Natural killer cell (primary cell): Measurements from ENCODE around the gene FANK1. TPM values are rescaled to one million over a fixed set of nuclear protein-coding genes. Genes with fewer than 3 reads are reported as not detected.
"Not testable (repeated sequence)": the region's sequence is repeated elsewhere in the genome, so short reads cannot be mapped to it uniquely, and the experiment has no call there.

Experiments used
- ATAC-seq, 3 donors: fragments of 150-1000 bp in 2 of 3; fragments of 200-7000 bp in 1 of 3; cut with Tn5 transposase; 1 replicate in 1 of 3; 2 replicates in 2 of 3; pipeline ENCODE4 v1.10.0; 2021; ENCODE audit warnings: mild to moderate bottlenecking in 2 of 3, moderate library complexity in 2 of 3
- DNase-seq, 2 donors: peaks; one replicate each; pipeline versions ENCODE4 v3.0.0 to v3.0.0-alpha.2; 2013 to 2021; ENCODE audit warnings: mixed read lengths in 1 of 2
- H3K27ac ChIP-seq: one replicate; pipeline ENCODE4 v1.5.1; 2013; ENCODE audit warnings: mild to moderate bottlenecking, low read length
- H3K27me3 ChIP-seq: one replicate; pipeline ENCODE4 v1.6.1; 2013; ENCODE audit warnings: low read length; ENCODE audit not compliant: control insufficient read depth, insufficient read depth
- H3K36me3 ChIP-seq: one replicate; pipeline ENCODE4 v1.6.1; 2013; ENCODE audit warnings: low read length; ENCODE audit not compliant: control insufficient read depth, insufficient read depth
- H3K4me1 ChIP-seq: one replicate; pipeline ENCODE4 v1.6.1; 2013; ENCODE audit warnings: low read length; ENCODE audit not compliant: control insufficient read depth, insufficient read depth
- H3K4me3 ChIP-seq: one replicate; pipeline ENCODE4 v1.5.1; 2013; ENCODE audit warnings: low read length
- H3K9me3 ChIP-seq: one replicate; pipeline ENCODE4 v1.6.1; 2013; ENCODE audit warnings: low read length; ENCODE audit not compliant: control insufficient read depth, insufficient read depth
- H3K27ac Mint-ChIP-seq, 2 donors: one replicate each; pipeline ENCODE4 v1.8.0; 2022; ENCODE audit warnings: mild to moderate bottlenecking in 2 of 2, mixed read lengths in 2 of 2, moderate library complexity in 1 of 2
- H3K27me3 Mint-ChIP-seq, 2 donors: one replicate each; pipeline ENCODE4 v1.8.0; 2022; ENCODE audit warnings: low read depth in 2 of 2, mixed read lengths in 2 of 2
- H3K36me3 Mint-ChIP-seq: one replicate; pipeline ENCODE4 v1.8.0; 2022; ENCODE audit warnings: mixed read lengths
- H3K4me1 Mint-ChIP-seq, 2 donors: one replicate each; pipeline ENCODE4 v1.8.0; 2022; ENCODE audit warnings: mixed read lengths in 2 of 2
- H3K4me3 Mint-ChIP-seq: one replicate; pipeline ENCODE4 v1.8.0; 2022; ENCODE audit warnings: mild to moderate bottlenecking, moderate library complexity, mixed read lengths
- H3K9me3 Mint-ChIP-seq, 2 donors: one replicate each; pipeline ENCODE4 v1.8.0; 2022; ENCODE audit warnings: mixed read lengths in 2 of 2
- CTCF ChIP-seq: fragments of 200-600 bp; IDR thresholded peaks from one replicate; pipeline ENCODE4 v1.8.0; 2022; ENCODE audit warnings: antibody characterized with exemption
- WGBS: methylation state at CpG from one replicate; pipeline ENCODE4 v1.1.7; 2013; ENCODE audit warnings: missing lambda C conversion rate; ENCODE audit not compliant: insufficient coverage; 5-methylcytosine and 5-hydroxymethylcytosine counted together
- intact Hi-C: fragments of 100-400 bp; cut with micrococcal nuclease; formaldehyde crosslinking; loops from one replicate; pipeline ENCODE4 v1.14.2; 2022
- total RNA-seq, 4 donors: library from RNA; stranded (reverse); fragments of 120-200 nt in 1 of 4; gene quantifications; one replicate each; pipeline versions ENCODE4 v1.2.3 to v1.2.4, GENCODE V29; 2013 to 2022

The FANK1 gene
- total RNA-seq, 3 donors from 2014 or later (not counting 1 experiment from before 2014, with no cell fraction given), result not detected

GRCh38 chr10:125909491-125909890, 13.1 kb downstream of the FANK1 start:
- DNase-seq, H3K9me3 Mint-ChIP-seq, intact Hi-C loops, H3K36me3 Mint-ChIP-seq, H3K4me3 Mint-ChIP-seq, H3K9me3 ChIP-seq, ATAC-seq, H3K27ac Mint-ChIP-seq, H3K4me3 ChIP-seq, H3K36me3 ChIP-seq, H3K4me1 ChIP-seq, H3K27ac ChIP-seq, H3K27me3 Mint-ChIP-seq, H3K4me1 Mint-ChIP-seq, H3K27me3 ChIP-seq: not testable (repeated sequence)
- WGBS, result no CpG with 5 or more reads among the region's 3 CpGs

- whole genome bisulfite sequencing, result 91% methylated on average over 10 of the region's 10 CpGs
- Mint-ChIP-seq H3K9me3 (no peaks in the 10 kb centered on the region), H3K27ac (no peak overlapping the region), H3K4me3 (no peak overlapping the region), H3K4me1 (no peaks in the 10 kb centered on the region), H3K36me3 (no peaks in the 10 kb centered on the region), H3K27me3 (peaks cover 0 to 8% of the 10 kb centered on the region in 2 donors)
- no peaks in the 10 kb centered on the region for H3K27me3 ChIP-seq
- H3K36me3 ChIP-seq, result no peaks in the 10 kb centered on the region
- H3K9me3 ChIP-seq, result no peaks in the 10 kb centered on the region
- intact Hi-C loops, result no loop called here
- no peak for TF ChIP-seq CTCF
- H3K27ac ChIP-seq, result no peak overlapping the region
- no peak for DNase-seq
- H3K4me1 ChIP-seq, result no peaks in the 10 kb centered on the region
- ATAC-seq, result no peak
- H3K4me3 ChIP-seq, result no peak overlapping the region
These were observed 14.8 kb downstream of the FANK1 start for GRCh38 chr10:125911145-125911544.

GRCh38 chr10:125911990-125912389, 15.6 kb downstream of the FANK1 start:
- H3K4me3 ChIP-seq, result no peak overlapping the region
- no peaks in the 10 kb centered on the region for H3K9me3 ChIP-seq
- no peak for DNase-seq
- no peaks in the 10 kb centered on the region for H3K36me3 ChIP-seq
- H3K27me3 ChIP-seq, result no peaks in the 10 kb centered on the region
- intact Hi-C loops, result no loop called here
- no peak overlapping the region for H3K4me3 Mint-ChIP-seq
- no peak overlapping the region for H3K27ac ChIP-seq
- no peaks in the 10 kb centered on the region for H3K36me3 Mint-ChIP-seq
- H3K9me3 Mint-ChIP-seq, result no peaks in the 10 kb centered on the region
- H3K4me1 ChIP-seq, result no peaks in the 10 kb centered on the region
- TF ChIP-seq CTCF, result no peak
- H3K4me1 Mint-ChIP-seq, result no peaks in the 10 kb centered on the region
- H3K27me3 Mint-ChIP-seq, result peaks cover 0 to 8% of the 10 kb centered on the region in 2 donors
- WGBS, result 95% methylated on average over 4 of the region's 4 CpGs
- H3K27ac Mint-ChIP-seq, result no peak overlapping the region
- ATAC-seq, result no peak

- DNase-seq, result not testable (repeated sequence)
These were observed 16.9 kb downstream of the FANK1 start for GRCh38 chr10:125913277-125913676.

GRCh38 chr10:125916977-125917376, 20.6 kb downstream of the FANK1 start:
- Mint-ChIP-seq H3K4me1 (no peaks in the 10 kb centered on the region), H3K4me3 (no peak overlapping the region), H3K36me3 (no peaks in the 10 kb centered on the region), H3K9me3 (peaks cover 0 to 2% of the 10 kb centered on the region in 2 donors), H3K27me3 (peaks cover 0 to 6% of the 10 kb centered on the region in 2 donors), H3K27ac (no peak overlapping the region)
- 63% methylated on average over 3 of the region's 3 CpGs for WGBS
- no peak for DNase-seq
- no peak for ATAC-seq
- H3K4me1 ChIP-seq, result no peaks in the 10 kb centered on the region
- no peaks in the 10 kb centered on the region for H3K9me3 ChIP-seq
- no peaks in the 10 kb centered on the region for H3K36me3 ChIP-seq
- TF ChIP-seq CTCF, result no peak
- no peak overlapping the region for H3K27ac ChIP-seq
- no peaks in the 10 kb centered on the region for H3K27me3 ChIP-seq
- H3K4me3 ChIP-seq, result no peak overlapping the region
- intact Hi-C loops, result no loop called here

More at GRCh38 chr10:125913277-125913676, 16.9 kb downstream of the FANK1 start:
- intact Hi-C loops, H3K9me3 Mint-ChIP-seq, H3K27ac ChIP-seq, H3K27ac Mint-ChIP-seq, H3K4me3 ChIP-seq, H3K4me1 Mint-ChIP-seq, H3K27me3 Mint-ChIP-seq, H3K36me3 Mint-ChIP-seq, H3K27me3 ChIP-seq, H3K4me1 ChIP-seq, ATAC-seq, H3K4me3 Mint-ChIP-seq, H3K9me3 ChIP-seq, H3K36me3 ChIP-seq: not testable (repeated sequence)
- 76% methylated on average over 6 of the region's 6 CpGs for WGBS

GRCh38 chr10:125917704-125918361, 21.5 kb downstream of the FANK1 start:
- ATAC-seq, H3K27me3 Mint-ChIP-seq, H3K4me3 ChIP-seq, DNase-seq, H3K4me1 ChIP-seq, H3K9me3 ChIP-seq, H3K27ac ChIP-seq, intact Hi-C loops, H3K36me3 ChIP-seq, H3K9me3 Mint-ChIP-seq, H3K4me3 Mint-ChIP-seq, H3K4me1 Mint-ChIP-seq, H3K27me3 ChIP-seq, H3K27ac Mint-ChIP-seq, H3K36me3 Mint-ChIP-seq: not testable (repeated sequence)
- WGBS, result 79% methylated on average over 8 of the region's 8 CpGs
